DND-41 (cell line): ENCODE measurements around the gene MICAL2.

ENCODE experiments used
- ATAC-seq: fragments of 200-7000 bp; cut with Tn5 transposase; 3 replicates; pipeline ENCODE4 v1.9.1; 2021; ENCODE audit warnings: low read depth; ENCODE audit not compliant: insufficient read depth
- DNase-seq: peaks from one replicate; pipeline ENCODE4 v3.0.0-alpha.2; 2020
- H2AFZ ChIP-seq: 2 replicates; pipeline ENCODE4 v1.6.0; 2012; ENCODE audit warnings: low read depth, low read length
- H3K27ac ChIP-seq: 2 replicates; pipeline ENCODE4 v1.5.1; 2012; ENCODE audit warnings: low read length, inconsistent platforms
- H3K27me3 ChIP-seq: fragments of 200-600 bp; sonication (generic); 2 replicates; pipeline ENCODE4 v1.6.0; 2012; ENCODE audit warnings: low read length, mild to moderate bottlenecking, inconsistent platforms; ENCODE audit not compliant: insufficient read depth, poor library complexity
- H3K36me3 ChIP-seq: 2 replicates; pipeline ENCODE4 v1.5.1; 2012; ENCODE audit warnings: low read length, inconsistent platforms; ENCODE audit not compliant: insufficient read depth
- H3K4me1 ChIP-seq: 2 replicates; pipeline ENCODE4 v1.5.1; 2012; ENCODE audit warnings: mild to moderate bottlenecking, low read length; ENCODE audit not compliant: insufficient read depth
- H3K4me2 ChIP-seq: 2 replicates; pipeline ENCODE4 v1.6.0; 2012; ENCODE audit warnings: mild to moderate bottlenecking, moderate library complexity, low read length, inconsistent platforms; ENCODE audit not compliant: insufficient read depth
- H3K4me3 ChIP-seq, 2 experiments: fragments of 200-600 bp in 1 of 2; shearing (Covaris generic) in 1 of 2; 2 replicates each; pipeline ENCODE4 v1.5.1; 2012 to 2016; ENCODE audit warnings: inconsistent platforms in 2 of 2, low read length in 2 of 2, mild to moderate bottlenecking in 2 of 2, low read depth in 1 of 2, moderate library complexity in 1 of 2
- H3K79me2 ChIP-seq: 2 replicates; pipeline ENCODE4 v1.6.0; 2012; ENCODE audit warnings: low read length, inconsistent platforms; ENCODE audit not compliant: insufficient read depth
- H3K9ac ChIP-seq: 2 replicates; pipeline ENCODE4 v1.6.0; 2012; ENCODE audit warnings: low read depth, mild to moderate bottlenecking, inconsistent platforms, low read length, moderate library complexity
- H3K9me3 ChIP-seq: 2 replicates; pipeline ENCODE4 v1.5.1; 2012; ENCODE audit warnings: low read length, moderate library complexity, mild to moderate bottlenecking, inconsistent platforms; ENCODE audit not compliant: insufficient read depth, severe bottlenecking
- H4K20me1 ChIP-seq: 2 replicates; pipeline ENCODE4 v1.6.0; 2012; ENCODE audit warnings: low read length; ENCODE audit not compliant: insufficient read depth
- CTCF ChIP-seq: IDR thresholded peaks from 2 replicates; pipeline ENCODE4 v1.5.1; 2012; ENCODE audit warnings: borderline replicate concordance, low read length, moderate library complexity, mild to moderate bottlenecking; ENCODE audit not compliant: poor library complexity, severe bottlenecking; ENCODE audit errors: extremely low read depth
- EZH2 ChIP-seq: IDR thresholded peaks from 3 replicates; pipeline ENCODE4 v1.6.1; 2012; ENCODE audit warnings: borderline replicate concordance, low read depth, mild to moderate bottlenecking, moderate library complexity, low read length, inconsistent platforms; ENCODE audit not compliant: severe bottlenecking

The MICAL2 gene

GRCh38 chr11:12192794-12193514 lies 82.6 kb downstream of the MICAL2 start:
- ATAC-seq, result no peak
- no peaks in the 10 kb centered on the region for H4K20me1 ChIP-seq
- H3K27ac ChIP-seq, result 0 out of 2 replicates have a peak overlapping the region, but pooled peaks have one; percentile 52
- H3K4me3 ChIP-seq, result no peak overlapping the region
- no peaks in the 10 kb centered on the region for H3K9me3 ChIP-seq
- H3K79me2 ChIP-seq, result no peaks in the 10 kb centered on the region
- H3K27me3 ChIP-seq, result no peaks in the 10 kb centered on the region
- H3K36me3 ChIP-seq, result no peaks in the 10 kb centered on the region
- no peak overlapping the region for H3K9ac ChIP-seq
- TF ChIP-seq CTCF, result no peak
- DNase-seq, result no peak
- H3K4me1 ChIP-seq, result peaks cover 36% of the 10 kb centered on the region
- no peak overlapping the region for H2AFZ ChIP-seq
- no peak overlapping the region for H3K4me2 ChIP-seq

- Histone ChIP-seq H3K4me2 (no peak overlapping the region), H3K4me3 (no peak overlapping the region), H3K79me2 (no peaks in the 10 kb centered on the region), H3K27me3 (no peaks in the 10 kb centered on the region), H3K9ac (no peak overlapping the region), H3K9me3 (no peaks in the 10 kb centered on the region), H3K4me1 (peaks cover 44% of the 10 kb centered on the region), H3K36me3 (no peaks in the 10 kb centered on the region), H3K27ac (peak overlapping the region; percentile 52), H4K20me1 (no peaks in the 10 kb centered on the region), H2AFZ (no peak overlapping the region)
- no peak for ATAC-seq
- no peak for TF ChIP-seq EZH2
- TF ChIP-seq CTCF, result no peak
- no peak for DNase-seq
Measured at GRCh38 chr11:12193515-12194336, 83.3 kb downstream of the MICAL2 start.

- TF ChIP-seq CTCF (no peak), EZH2 (no peak)
- ATAC-seq (peak; percentile 96), DNase-seq (peak; percentile 93)
- H3K27me3 ChIP-seq, result no peaks in the 10 kb centered on the region
- H3K4me3 ChIP-seq, result peak overlapping the region in 1 of 2 experiments; percentile 48; a peak in 2 of 4 replicates
- peaks cover 44% of the 10 kb centered on the region for H3K4me1 ChIP-seq
- H3K36me3 ChIP-seq, result no peaks in the 10 kb centered on the region
- H3K9me3 ChIP-seq, result no peaks in the 10 kb centered on the region
- peak overlapping the region; percentile 58 for H3K4me2 ChIP-seq
- peak overlapping the region; percentile 96 for H3K27ac ChIP-seq
- no peaks in the 10 kb centered on the region for H3K79me2 ChIP-seq
- peak overlapping the region; percentile 46 for H2AFZ ChIP-seq
- H3K9ac ChIP-seq, result peak overlapping the region; percentile 55
- no peaks in the 10 kb centered on the region for H4K20me1 ChIP-seq
Measured at GRCh38 chr11:12195768-12196167, 85.4 kb downstream of the MICAL2 start.
